Stimulated activated effector memory CD8-positive, alpha-beta T cell treated with anti-CD3 and anti-CD28 coated beads, Interleukin-12 subunit alpha, Interleukin-12 subunit beta, amount 100 ng/mL, for 72 hours (primary cell): ENCODE data around the gene KRT14.
"Not testable (repeated sequence)": the region's sequence is repeated elsewhere in the genome, so short reads cannot be mapped to it uniquely, and the experiment has no call there.

Source experiments
- ATAC-seq: fragments of 150-1000 bp; cut with Tn5 transposase; 2 replicates; pipeline ENCODE4 v1.10.0; 2021
- DNase-seq, 2 donors: peaks; one replicate each; pipeline ENCODE4 v3.0.0; 2021 to 2022; ENCODE audit warnings: low spot score in 2 of 2
- H3K27ac Mint-ChIP-seq: one replicate; pipeline ENCODE4 v1.8.0; 2022; ENCODE audit warnings: mild to moderate bottlenecking, mixed read lengths
- H3K36me3 Mint-ChIP-seq: one replicate; pipeline ENCODE4 v1.8.0; 2022; ENCODE audit warnings: mild to moderate bottlenecking, mixed read lengths
- H3K4me1 Mint-ChIP-seq: one replicate; pipeline ENCODE4 v1.8.0; 2022; ENCODE audit warnings: mixed read lengths
- H3K4me3 Mint-ChIP-seq: one replicate; pipeline ENCODE4 v1.8.0; 2022; ENCODE audit warnings: mild to moderate bottlenecking, mixed read lengths
- H3K9me3 Mint-ChIP-seq: one replicate; pipeline ENCODE4 v1.8.0; 2022; ENCODE audit warnings: mixed read lengths

Gene KRT14

DNA sequence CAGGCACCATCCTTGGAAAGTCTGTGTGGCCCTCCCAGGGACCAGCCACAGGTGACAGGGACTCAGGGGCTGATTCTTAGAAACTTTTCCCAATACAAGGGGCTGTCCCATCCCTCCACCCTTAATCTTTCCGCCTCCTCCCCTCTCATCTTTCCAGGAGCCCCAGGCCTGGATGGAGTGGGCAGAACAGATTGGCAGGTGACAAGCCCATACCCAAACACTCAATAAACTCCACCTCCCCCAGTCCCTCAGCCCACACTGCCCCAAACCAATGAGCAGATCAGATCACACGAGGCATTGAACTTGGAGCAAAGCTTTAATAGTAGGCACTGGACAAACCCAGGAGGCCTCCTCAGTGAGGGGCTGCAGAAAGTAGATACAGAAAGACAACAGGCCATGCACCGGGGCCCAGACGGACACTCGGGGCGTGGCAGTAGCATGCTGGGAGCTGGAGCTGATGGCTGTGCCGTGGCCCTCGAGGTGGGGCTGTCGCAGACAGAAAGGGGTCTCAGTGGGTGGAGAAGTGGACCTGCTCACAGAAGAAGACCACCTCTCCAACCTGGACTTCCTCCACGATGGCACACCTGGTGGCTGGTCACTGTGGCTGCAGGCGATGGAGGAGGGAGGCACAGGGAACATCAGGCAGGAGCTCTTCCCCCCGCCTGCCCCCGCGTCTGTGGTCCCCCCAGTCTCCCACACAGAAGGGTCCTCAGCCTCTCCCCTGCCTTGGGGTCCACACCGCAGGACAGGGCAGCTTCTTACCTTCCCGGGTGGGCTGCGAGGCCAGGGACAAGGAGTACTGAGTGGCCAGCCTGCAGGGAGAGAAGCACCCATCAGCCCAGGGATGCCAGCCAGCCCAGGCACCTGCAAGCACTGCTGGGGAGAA, 39.6 kb upstream of the KRT14 start:
- peak overlapping the region; percentile 73 for H3K27ac Mint-ChIP-seq
- H3K9me3 Mint-ChIP-seq, H3K36me3 Mint-ChIP-seq, ATAC-seq, H3K4me1 Mint-ChIP-seq, H3K4me3 Mint-ChIP-seq, DNase-seq: not testable (repeated sequence)

DNA sequence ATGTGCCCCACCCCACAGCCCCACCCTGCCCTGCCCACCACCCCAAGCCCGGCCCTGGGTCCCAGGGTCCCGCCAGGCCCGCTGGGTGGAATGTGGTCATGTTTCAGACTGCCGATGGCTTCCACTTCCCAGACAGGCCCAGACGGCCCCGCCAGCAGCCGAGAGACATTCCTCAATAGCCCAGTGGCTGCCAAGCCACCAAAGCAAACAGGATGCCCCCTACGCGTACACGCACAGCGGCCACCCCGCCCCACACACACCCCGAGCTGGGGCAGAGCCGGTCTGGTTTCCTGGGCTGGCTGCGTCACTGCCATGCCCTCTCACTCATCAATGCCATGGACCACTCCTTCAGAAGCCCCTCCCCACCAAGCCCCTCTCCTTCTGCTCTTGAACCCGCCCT, 38.9 kb upstream of the KRT14 start:
- ATAC-seq (no peak), DNase-seq (no peak)
- H3K4me3 Mint-ChIP-seq: no peak overlapping the region
- peaks cover 6% of the 10 kb centered on the region for H3K4me1 Mint-ChIP-seq
- peak overlapping the region; percentile 73 for H3K27ac Mint-ChIP-seq
- H3K36me3 Mint-ChIP-seq: no peaks in the 10 kb centered on the region
- no peaks in the 10 kb centered on the region for H3K9me3 Mint-ChIP-seq

DNA sequence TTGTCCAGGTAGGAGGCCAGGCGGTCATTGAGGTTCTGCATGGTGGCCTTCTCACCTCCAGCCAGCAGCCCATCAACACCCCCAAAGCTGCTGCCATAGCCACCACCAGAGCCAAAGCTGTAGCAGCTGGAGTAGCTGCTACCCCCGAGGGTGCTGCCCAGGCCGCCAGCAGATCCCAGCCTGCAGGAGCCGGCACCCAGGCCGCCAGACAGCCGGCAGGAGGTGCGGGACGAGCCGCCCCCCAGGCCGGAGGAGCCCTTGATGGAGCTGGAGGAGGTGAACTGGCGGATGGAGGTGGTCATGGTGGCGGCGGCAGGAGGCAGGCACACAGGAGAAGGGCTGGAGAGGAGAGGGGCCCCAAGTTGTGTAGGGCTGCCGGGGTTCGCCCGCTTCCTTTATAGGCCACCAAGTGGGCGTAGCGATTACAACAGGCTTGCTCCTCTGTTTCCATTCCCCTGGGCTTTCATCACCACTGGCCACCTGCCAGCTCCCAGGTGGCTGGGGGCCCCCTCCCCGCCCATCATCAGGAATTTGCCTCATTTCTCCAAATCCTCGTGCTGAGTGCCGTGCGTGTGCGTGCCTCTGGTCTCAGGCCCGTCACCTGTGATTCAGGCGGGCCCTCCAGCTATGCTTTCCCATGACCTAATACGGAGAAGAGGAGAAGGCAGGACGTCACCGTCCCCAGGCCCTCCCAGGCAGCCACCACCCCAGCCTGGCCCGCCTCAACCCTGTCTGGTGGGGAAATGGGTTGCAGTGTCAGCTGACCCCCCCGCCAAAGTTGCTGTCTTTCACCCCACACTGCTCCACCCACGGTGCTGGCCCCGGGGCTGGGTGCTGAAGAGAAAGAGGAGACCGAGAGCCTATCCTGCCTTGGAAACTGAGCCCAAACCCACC, 37.8 kb upstream of the KRT14 start, which contains the start of gene KRT17:
Gene KRT17 (minus strand): TSS at position 368 of the 894 bp plus-strand sequence. CDS start 66 bp downstream, at position 302.
- DNase-seq (no peak), ATAC-seq (no peak)
- H3K27ac Mint-ChIP-seq: no peak within 1 kb of the TSS
- no peaks in the 10 kb centered on the region for H3K36me3 Mint-ChIP-seq
- no peaks in the 10 kb centered on the region for H3K9me3 Mint-ChIP-seq
- H3K4me1 Mint-ChIP-seq: peaks cover 6% of the 10 kb centered on the region
- no peak within 1 kb of the TSS for H3K4me3 Mint-ChIP-seq

DNA sequence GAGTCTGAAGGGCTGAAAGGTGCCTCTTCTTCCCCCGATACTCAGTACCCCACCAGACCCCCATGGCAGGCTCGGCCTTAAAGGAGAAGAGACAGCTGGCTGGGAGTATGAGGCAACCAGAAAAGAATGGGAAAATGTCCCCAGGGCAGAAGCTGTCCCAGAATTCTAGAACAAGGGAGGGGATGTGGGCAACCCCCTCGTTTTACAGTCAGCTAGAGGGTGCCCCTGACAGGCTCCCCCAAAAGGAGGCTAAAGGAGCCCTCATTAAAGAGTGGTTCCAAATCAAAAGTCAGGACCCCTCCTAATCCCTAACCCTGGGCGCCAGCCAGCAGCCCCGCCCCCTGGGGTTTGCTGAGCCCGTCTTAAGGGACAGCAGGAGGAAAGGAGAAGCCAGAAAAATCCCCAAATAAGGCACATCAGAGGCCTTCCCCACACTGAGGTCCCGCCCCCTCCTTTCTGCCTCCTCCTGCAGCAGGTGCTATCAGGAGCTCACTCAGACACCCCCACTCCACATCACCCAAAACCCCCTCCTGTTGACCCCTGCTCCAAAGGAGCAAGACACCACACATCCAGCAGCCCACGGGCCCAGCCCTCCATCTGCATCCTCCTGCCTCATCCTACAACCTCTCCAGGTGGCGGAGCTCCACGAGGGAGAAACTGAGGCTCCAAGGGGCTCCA, 36.6 kb upstream of the KRT14 start:
- not testable (repeated sequence) for H3K4me1 Mint-ChIP-seq, H3K4me3 Mint-ChIP-seq, DNase-seq, H3K36me3 Mint-ChIP-seq, H3K9me3 Mint-ChIP-seq, H3K27ac Mint-ChIP-seq, ATAC-seq

DNA sequence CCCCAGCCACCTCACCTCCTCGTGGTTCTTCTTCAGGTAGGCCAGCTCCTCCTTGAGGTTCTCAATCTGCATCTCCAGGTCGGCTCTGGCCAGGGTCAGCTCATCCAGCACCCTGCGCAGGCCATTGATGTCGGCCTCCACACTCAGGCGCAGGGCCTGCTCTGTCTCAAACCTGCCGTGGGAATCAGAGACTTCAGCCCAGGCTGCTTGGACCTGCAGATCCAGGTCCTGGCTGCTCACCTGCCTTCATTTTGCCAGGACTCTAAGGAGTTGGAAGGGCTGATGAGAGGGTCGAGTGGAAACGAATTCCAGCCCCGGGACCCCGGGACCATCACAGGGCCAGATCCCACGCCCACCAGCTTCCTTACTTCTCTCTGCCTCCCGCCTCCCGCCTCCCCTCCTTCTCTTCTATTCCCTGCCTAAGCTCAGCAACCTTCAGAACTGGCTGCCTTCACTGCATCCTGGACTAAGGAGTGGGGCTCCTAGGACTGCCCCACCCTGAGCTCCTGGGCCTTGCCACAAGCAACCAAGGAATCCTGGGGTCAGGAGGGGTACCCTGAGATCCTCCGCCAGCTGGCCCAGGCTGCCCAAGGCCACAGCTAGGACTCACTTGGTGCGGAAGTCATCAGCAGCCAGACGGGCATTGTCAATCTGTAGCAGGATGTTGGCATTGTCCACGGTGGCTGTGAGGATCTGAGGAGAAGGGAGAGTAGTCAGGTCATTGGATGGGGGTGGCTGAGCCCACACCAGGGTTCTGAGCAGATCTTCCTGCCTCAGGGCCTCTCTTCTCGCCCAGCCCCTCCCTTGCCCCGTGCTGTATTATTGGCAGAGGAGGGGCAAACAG, 35.9 kb upstream of the KRT14 start:
- H3K4me1 Mint-ChIP-seq, H3K4me3 Mint-ChIP-seq, ATAC-seq, H3K36me3 Mint-ChIP-seq, DNase-seq, H3K27ac Mint-ChIP-seq, H3K9me3 Mint-ChIP-seq: not testable (repeated sequence)

DNA sequence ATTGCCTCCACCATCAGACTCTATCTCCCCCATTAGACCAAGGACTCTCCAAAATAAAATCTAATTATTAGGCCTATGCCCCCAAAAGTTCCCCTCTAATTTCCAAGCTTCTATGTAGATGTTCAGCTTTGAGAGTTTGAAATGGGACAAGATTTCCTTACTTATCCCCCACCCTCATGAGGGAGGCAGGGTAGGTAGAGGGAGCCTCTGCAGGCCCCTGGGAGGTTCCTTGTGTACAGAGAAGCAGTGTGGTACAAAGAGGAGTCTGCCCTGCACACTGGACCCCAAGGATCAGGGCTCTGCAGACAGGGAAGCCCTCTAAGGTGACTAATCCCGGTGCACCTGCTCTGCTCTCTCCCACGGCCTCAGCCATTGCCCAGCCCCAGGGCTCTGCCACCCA, 35.2 kb upstream of the KRT14 start:
- DNase-seq (no peak), ATAC-seq (no peak)
- Mint-ChIP-seq H3K36me3 (no peaks in the 10 kb centered on the region), H3K27ac (no peak overlapping the region), H3K4me3 (no peak overlapping the region), H3K9me3 (no peaks in the 10 kb centered on the region), H3K4me1 (peaks cover 6% of the 10 kb centered on the region)

DNA sequence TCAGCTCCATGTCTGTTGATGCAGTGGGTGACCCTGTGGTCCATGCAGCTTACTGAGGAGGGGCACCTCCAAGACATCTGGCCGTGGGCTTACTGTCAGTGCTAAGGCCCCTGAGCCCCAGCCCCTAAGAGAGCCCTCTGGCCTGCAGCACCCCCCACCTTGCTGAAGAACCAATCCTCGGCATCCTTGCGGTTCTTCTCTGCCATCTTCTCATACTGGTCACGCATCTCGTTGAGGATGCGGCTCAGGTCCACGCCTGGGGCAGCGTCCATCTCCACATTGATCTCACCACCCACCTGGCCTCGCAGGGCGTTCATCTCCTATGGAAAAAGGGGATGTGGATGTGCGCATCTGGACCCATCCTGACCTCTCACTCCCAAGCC, 34.7 kb upstream of the KRT14 start:
- H3K9me3 Mint-ChIP-seq, ATAC-seq, H3K27ac Mint-ChIP-seq, DNase-seq, H3K4me3 Mint-ChIP-seq, H3K36me3 Mint-ChIP-seq, H3K4me1 Mint-ChIP-seq: not testable (repeated sequence)

DNA sequence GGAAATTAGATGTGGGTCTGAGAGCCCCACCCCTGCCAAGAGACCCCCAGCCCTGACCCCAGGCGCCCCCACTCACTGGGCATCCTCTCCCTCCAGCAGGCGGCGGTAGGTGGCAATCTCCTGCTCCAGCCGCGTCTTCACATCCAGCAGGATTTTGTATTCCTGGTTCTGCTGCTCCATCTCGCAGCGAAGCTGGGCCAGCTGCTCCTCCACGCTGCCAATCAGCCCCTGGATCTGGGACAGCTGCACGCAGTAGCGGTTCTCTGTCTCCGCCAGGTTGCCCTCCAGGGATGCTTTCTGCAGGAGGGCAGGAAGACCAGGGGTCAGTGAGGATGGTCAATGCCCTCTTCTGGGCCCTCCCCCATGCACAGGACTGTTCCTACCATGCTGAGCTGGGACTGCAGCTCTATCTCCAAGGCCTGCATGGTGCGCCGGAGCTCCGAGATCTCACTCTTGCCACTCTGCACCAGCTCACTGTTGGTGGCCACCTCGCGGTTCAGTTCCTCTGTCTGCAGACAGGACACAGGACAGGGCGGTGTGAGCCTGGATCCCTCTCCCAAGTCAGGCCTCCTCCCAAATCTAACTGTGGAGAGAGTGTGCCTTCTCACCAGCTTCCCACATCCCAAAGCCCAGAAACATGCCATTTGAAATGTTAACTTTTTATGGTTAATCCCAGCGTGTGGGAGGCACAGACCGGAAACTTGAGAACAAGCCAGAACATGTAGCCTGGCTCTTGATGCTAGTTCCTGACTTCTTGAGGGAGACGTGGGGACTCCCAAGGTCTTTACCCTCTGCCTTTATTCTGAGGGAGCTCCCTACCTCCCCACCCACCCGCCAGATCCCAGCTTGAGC, 34.1 kb upstream of the KRT14 start:
- H3K36me3 Mint-ChIP-seq: no peaks in the 10 kb centered on the region
- no peak overlapping the region for H3K27ac Mint-ChIP-seq
- ATAC-seq: no peak

DNA sequence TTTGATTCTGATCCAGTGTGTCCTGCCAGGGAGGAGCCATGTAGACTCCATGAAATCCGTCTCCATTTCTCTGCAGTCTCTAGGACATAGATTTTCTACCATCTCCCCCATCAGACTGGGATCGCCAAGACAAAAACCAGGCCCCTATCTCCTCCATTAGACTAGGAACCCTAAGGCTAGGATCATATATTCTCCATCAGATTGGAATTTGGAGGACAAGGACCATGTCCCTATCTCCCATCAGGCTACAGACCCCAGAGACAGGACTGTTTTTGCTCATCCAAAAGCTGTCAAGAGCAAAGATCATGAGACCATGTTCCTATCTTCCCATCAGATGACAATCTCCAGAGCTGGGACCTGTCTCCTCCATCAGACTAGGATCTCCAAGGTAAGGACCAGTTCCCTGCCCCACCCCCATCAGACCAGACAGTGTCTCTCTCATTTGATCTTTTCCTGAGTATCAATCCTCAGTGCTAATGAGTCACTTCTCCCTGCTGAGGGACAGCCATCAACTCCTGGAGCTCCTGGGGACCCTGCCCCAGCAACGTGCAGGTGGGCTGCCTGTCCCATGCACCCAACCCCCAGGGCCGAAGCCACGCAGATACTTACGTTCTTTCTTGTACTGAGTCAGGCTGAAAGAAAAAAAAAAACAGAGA, 33.4 kb upstream of the KRT14 start:
- DNase-seq, ATAC-seq, H3K27ac Mint-ChIP-seq: not testable (repeated sequence)

More for the DNA sequence above, 34.1 kb upstream of the KRT14 start:
- Mint-ChIP-seq H3K9me3 (no peaks in the 10 kb centered on the region), H3K4me1 (peaks cover 2% of the 10 kb centered on the region), H3K4me3 (no peak overlapping the region)
- no peak for DNase-seq

DNA sequence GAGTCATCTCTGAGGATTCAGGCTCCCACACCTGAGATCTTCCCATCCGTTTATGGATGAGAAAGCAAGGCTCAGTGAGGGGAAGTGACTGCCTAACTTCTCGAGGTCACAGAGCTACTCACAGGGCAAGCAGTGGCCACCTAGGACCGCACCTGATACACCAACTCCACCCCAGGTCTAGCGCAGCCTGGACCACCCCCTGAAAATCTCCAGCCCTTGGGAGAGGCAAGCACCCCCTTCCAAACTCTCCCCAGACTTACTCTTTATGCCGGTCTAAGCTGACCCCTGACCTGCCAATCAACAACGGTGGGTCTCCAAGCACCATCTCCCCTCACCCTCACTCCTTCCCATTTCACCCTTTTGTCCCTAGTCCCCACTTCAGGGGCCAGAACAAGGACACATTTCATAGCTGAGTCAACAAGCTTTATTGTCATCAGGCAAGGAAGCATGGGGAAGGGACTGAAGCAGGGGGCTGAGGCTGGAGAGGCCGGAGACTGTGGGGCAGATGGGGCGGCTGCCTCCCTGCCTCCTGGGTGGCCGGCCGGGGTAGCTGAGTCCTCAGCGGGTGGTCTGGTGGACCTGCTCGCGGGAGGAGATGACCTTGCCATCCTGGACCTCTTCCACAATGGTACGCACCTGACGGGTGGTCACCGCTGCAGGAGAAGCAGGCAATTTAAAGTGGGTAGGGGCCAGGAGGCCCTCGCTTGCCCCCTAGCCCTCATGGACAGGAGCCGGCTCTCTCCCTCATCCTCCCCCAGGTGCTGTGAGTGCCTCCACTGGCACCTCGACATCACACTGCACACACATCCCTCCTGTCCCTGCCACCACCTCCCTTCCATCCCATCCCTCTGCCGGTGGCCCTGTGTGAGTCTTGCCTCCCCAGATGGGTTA, 32.6 kb upstream of the KRT14 start:
- no peak overlapping the region for H3K4me3 Mint-ChIP-seq
- DNase-seq (no peak), ATAC-seq (no peak)
- H3K27ac Mint-ChIP-seq: no peak overlapping the region
- no peaks in the 10 kb centered on the region for H3K36me3 Mint-ChIP-seq
- H3K4me1 Mint-ChIP-seq: no peaks in the 10 kb centered on the region
- no peaks in the 10 kb centered on the region for H3K9me3 Mint-ChIP-seq

More for the DNA sequence above, 33.4 kb upstream of the KRT14 start:
- H3K4me1 Mint-ChIP-seq, H3K9me3 Mint-ChIP-seq, H3K36me3 Mint-ChIP-seq, H3K4me3 Mint-ChIP-seq: not testable (repeated sequence)

DNA sequence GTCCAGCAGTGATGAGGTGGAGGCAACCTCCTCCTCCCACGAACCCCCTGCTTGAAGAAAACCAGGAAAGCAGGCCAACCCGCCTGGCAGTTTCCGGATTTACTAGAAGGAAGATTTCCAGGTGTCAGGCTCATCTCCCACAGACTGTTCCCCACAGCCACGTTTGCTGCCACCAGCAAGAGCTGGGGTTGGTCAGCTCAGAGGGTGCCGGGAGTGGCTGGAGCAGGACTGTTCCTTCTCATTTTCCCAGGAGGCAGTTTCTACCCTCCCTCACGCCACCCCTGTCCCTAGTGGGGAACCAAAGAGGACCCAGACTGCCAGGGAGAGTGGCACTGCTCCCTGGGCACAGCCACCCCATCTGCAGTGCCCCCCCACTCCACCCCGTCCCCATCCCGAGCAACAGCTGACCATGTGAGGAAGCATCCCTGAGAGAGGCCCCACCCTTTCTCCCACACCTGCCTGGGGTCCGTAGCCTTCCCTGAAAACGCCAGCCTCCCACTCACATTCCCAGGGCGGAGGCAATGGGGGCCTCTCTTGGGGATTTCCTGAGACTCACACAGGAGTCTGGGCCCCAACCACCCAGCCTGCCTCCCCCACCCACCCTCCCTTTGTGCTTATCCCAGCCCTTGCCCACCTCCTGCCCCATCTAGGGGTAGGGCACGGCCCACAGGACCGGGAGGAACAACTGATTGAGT, 31.8 kb upstream of the KRT14 start:
- H3K4me3 Mint-ChIP-seq: no peak overlapping the region
- H3K9me3 Mint-ChIP-seq: no peaks in the 10 kb centered on the region
- no peaks in the 10 kb centered on the region for H3K36me3 Mint-ChIP-seq
- H3K27ac Mint-ChIP-seq: no peak overlapping the region
- DNase-seq (no peak), ATAC-seq (no peak)
- no peaks in the 10 kb centered on the region for H3K4me1 Mint-ChIP-seq

DNA sequence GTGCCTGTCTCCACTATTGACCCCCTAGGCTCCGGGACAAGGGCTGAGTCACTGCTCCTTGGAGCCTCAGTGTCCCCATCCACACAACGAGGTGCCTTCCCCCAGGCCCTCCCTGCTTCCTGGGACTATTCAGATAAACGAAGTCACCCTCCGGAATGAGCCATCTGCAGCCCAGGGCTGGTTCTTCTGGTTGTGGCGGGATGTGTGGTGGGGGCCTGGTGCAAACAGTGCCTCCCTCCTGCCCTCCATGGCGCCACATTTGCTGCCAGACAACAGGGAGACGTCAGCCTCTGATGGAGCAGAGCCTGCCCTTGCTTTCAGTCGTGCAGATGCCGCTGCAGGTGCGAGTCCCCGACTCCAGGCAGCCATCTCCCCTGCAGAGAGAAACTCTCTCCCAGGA, 31.0 kb upstream of the KRT14 start:
- Mint-ChIP-seq H3K4me1 (no peaks in the 10 kb centered on the region), H3K9me3 (no peaks in the 10 kb centered on the region), H3K36me3 (no peaks in the 10 kb centered on the region), H3K4me3 (no peak overlapping the region), H3K27ac (no peak overlapping the region)
- ATAC-seq (peak; percentile 22), DNase-seq (no peak)
